ENCODE measurements around the gene XPO4.

DNA sequence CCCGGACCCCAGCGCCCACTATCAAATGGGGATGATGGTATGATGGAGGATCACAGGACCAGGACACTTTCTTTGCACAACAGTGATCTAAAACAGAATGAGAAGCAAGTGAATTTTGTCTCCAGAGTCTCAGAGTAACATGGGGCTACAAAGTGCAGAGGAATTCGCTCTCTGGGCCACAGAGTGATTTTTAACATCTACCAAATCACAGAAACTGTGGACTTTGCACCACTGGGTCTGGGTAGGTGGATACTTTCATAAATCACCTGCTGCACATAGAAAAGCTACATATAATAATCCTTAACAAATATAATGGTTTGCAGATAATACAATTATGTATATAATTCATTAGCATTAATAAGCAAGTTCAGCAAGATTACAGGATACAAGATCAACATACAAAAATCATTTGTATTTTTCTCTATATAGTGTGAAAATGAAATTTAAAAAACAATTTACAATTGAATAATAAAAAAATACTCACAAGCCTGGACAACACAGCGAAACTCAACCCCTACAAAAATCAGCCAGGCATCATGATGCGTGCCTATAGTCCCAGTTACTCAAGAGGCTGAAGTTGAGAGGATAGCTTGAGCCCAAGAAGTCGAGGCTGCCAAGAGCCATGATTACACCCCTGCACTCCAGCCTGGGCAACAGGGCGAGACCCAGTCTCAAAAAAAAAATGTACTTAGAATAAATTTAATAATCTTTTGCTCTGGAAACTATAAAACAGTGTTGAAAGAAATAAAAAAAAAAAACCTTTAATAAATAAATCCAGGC, 68.5 kb downstream of the XPO4 start:
- TF ChIP-seq, protein P1, sequence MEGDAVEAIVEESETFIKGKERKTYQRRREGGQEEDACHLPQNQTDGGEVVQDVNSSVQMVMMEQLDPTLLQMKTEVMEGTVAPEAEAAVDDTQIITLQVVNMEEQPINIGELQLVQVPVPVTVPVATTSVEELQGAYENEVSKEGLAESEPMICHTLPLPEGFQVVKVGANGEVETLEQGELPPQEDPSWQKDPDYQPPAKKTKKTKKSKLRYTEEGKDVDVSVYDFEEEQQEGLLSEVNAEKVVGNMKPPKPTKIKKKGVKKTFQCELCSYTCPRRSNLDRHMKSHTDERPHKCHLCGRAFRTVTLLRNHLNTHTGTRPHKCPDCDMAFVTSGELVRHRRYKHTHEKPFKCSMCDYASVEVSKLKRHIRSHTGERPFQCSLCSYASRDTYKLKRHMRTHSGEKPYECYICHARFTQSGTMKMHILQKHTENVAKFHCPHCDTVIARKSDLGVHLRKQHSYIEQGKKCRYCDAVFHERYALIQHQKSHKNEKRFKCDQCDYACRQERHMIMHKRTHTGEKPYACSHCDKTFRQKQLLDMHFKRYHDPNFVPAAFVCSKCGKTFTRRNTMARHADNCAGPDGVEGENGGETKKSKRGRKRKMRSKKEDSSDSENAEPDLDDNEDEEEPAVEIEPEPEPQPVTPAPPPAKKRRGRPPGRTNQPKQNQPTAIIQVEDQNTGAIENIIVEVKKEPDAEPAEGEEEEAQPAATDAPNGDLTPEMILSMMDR (IDR thresholded peaks at IDR 0.05): no peak
- no peak for TF ChIP-seq POLR2A (IDR thresholded peaks at IDR 0.05)
